ENCODE data around the gene CACNA2D2.

DNA sequence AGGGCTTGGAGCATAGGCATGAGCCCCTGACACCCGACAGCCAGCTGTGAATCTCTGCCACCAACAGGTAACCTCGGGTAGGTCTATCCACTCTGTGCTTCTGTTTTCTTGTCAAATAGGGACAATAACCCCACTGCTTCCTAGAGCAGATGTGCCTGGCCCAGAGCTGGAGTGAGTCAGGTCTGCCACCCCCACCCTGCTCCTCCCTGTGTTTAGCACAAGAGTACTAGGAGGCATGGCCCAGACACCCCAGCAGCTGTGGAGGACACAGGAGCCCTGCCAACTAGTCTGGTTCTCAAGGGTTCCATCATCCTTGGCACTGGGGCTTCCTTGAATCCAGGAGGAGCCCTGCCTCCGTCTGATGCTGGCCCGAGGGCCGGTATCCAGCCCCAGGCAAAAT, 110.4 kb downstream of the CACNA2D2 start:
- TF ChIP-seq, protein P1, sequence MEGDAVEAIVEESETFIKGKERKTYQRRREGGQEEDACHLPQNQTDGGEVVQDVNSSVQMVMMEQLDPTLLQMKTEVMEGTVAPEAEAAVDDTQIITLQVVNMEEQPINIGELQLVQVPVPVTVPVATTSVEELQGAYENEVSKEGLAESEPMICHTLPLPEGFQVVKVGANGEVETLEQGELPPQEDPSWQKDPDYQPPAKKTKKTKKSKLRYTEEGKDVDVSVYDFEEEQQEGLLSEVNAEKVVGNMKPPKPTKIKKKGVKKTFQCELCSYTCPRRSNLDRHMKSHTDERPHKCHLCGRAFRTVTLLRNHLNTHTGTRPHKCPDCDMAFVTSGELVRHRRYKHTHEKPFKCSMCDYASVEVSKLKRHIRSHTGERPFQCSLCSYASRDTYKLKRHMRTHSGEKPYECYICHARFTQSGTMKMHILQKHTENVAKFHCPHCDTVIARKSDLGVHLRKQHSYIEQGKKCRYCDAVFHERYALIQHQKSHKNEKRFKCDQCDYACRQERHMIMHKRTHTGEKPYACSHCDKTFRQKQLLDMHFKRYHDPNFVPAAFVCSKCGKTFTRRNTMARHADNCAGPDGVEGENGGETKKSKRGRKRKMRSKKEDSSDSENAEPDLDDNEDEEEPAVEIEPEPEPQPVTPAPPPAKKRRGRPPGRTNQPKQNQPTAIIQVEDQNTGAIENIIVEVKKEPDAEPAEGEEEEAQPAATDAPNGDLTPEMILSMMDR (IDR thresholded peaks at IDR 0.05; ENCODE audit: borderline replicate concordance, extremely low read depth, low read length, poor library complexity, severe bottlenecking) = no peak
- no peak for TF ChIP-seq EZH2 (IDR thresholded peaks at IDR 0.05; ENCODE audit: borderline replicate concordance, low read depth, low read length, severe bottlenecking)

All from DND-41 (cell line).